HG03108 (cell line): Measurements from ENCODE around the gene DNAJC21.
A peak's percentile ranks its signal among the peaks of the same experiment; 100 is the strongest.
"Not testable (repeated sequence)": the region's sequence is repeated elsewhere in the genome, so short reads cannot be mapped to it uniquely, and the experiment has no call there.

Experiments used
- ATAC-seq: cut with Tn5 transposase; IDR thresholded peaks from one replicate; pipeline ENCODE4 v1.9.1; 2021; ENCODE audit warnings: moderate library complexity; ENCODE audit not compliant: unreplicated experiment

The DNAJC21 gene

GRCh38 chr5:34919077-34919476 is 10.3 kb upstream of the DNAJC21 start:
- no peak for ATAC-seq

GRCh38 chr5:34923256-34923655 is 6.1 kb upstream of the DNAJC21 start:
- not testable (repeated sequence) for ATAC-seq

GRCh38 chr5:34923694-34924461 is 5.5 kb upstream of the DNAJC21 start:
- ATAC-seq, result peak; percentile 61

GRCh38 chr5:34924462-34924765 is 4.9 kb upstream of the DNAJC21 start:
- no peak for ATAC-seq

GRCh38 chr5:34926318-34926888 is 3.0 kb upstream of the DNAJC21 start:
- no peak for ATAC-seq

- no peak for ATAC-seq
Observed at GRCh38 chr5:34927785-34928184, 1.6 kb upstream of the DNAJC21 start.

GRCh38 chr5:34928267-34928666 is 1.1 kb upstream of the DNAJC21 start:
- ATAC-seq, result no peak

- peak; percentile 63 for ATAC-seq
Observed at GRCh38 chr5:34929720-34930461, 532 bp downstream of the DNAJC21 start.

- no peak for ATAC-seq
Observed at GRCh38 chr5:34930462-34930844, 1.1 kb downstream of the DNAJC21 start.

- ATAC-seq, result no peak
Observed at GRCh38 chr5:34930870-34931269, 1.5 kb downstream of the DNAJC21 start.

GRCh38 chr5:34932947-34933346 is 3.6 kb downstream of the DNAJC21 start:
- no peak for ATAC-seq

- ATAC-seq, result no peak
Observed at GRCh38 chr5:34941936-34942335, 12.6 kb downstream of the DNAJC21 start.

GRCh38 chr5:34944044-34944443 is 14.7 kb downstream of the DNAJC21 start:
- ATAC-seq, result no peak

- no peak for ATAC-seq
Observed at GRCh38 chr5:34944460-34945047, 15.2 kb downstream of the DNAJC21 start.

GRCh38 chr5:34957321-34957720 is 28.0 kb downstream of the DNAJC21 start:
- no peak for ATAC-seq

GRCh38 chr5:34957857-34958690 is 28.7 kb downstream of the DNAJC21 start:
- no peak for ATAC-seq

GRCh38 chr5:34959323-34959722 is 30.0 kb downstream of the DNAJC21 start:
- ATAC-seq, result peak; percentile 96

GRCh38 chr5:34967540-34967939 is 38.2 kb downstream of the DNAJC21 start:
- no peak for ATAC-seq

GRCh38 chr5:34968258-34968657 is 38.9 kb downstream of the DNAJC21 start:
- no peak for ATAC-seq

- no peak for ATAC-seq
Observed at GRCh38 chr5:34970552-34970951, 41.2 kb downstream of the DNAJC21 start.

- not testable (repeated sequence) for ATAC-seq
Observed at GRCh38 chr5:34971655-34972054, 42.3 kb downstream of the DNAJC21 start.
